NB4 (cell line): ENCODE measurements around the gene CDH4.

Experiments
- TF ChIP-seq, protein P1 (sequence below): IDR thresholded peaks from one replicate; pipeline ENCODE4 v1.5.1; 2012; ENCODE audit warnings: low read depth, low read length
- TF ChIP-seq, protein P2 (sequence below): IDR thresholded peaks from 2 replicates; pipeline ENCODE4 v1.6.1; 2011; ENCODE audit warnings: low read depth, low read length

DNA sequence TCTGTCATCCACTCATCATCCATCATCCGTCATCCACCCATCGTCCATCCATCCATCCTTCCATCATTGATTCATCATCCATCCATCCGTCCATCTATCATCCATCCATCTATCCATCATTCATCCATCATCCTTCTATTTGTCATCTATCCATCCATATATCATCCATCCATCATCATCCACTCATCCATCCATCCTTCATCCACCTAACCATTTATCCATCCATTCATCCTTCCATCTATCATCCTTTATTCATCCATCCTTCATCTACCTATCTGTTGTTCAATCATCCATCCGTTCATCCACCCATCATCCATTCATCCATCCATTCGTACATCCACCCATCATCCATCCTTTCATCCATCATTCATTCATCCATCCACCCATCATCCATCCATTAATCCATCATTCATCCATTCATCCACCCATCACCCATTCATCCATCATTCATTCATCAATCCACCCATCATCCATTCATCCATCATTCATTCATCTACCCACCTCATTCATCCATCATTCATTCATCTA, 266.4 kb downstream of the CDH4 start:
- TF ChIP-seq, protein P1, sequence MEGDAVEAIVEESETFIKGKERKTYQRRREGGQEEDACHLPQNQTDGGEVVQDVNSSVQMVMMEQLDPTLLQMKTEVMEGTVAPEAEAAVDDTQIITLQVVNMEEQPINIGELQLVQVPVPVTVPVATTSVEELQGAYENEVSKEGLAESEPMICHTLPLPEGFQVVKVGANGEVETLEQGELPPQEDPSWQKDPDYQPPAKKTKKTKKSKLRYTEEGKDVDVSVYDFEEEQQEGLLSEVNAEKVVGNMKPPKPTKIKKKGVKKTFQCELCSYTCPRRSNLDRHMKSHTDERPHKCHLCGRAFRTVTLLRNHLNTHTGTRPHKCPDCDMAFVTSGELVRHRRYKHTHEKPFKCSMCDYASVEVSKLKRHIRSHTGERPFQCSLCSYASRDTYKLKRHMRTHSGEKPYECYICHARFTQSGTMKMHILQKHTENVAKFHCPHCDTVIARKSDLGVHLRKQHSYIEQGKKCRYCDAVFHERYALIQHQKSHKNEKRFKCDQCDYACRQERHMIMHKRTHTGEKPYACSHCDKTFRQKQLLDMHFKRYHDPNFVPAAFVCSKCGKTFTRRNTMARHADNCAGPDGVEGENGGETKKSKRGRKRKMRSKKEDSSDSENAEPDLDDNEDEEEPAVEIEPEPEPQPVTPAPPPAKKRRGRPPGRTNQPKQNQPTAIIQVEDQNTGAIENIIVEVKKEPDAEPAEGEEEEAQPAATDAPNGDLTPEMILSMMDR, result no peak
- TF ChIP-seq, protein P2, sequence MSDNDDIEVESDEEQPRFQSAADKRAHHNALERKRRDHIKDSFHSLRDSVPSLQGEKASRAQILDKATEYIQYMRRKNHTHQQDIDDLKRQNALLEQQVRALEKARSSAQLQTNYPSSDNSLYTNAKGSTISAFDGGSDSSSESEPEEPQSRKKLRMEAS, result no peak
